HG03039 (cell line): ENCODE data around the gene NRIP1.

Source experiments
- ATAC-seq: cut with Tn5 transposase; IDR thresholded peaks from one replicate; pipeline ENCODE4 v1.9.1; 2021; ENCODE audit warnings: mild to moderate bottlenecking, moderate library complexity; ENCODE audit not compliant: unreplicated experiment

NRIP1 gene

DNA sequence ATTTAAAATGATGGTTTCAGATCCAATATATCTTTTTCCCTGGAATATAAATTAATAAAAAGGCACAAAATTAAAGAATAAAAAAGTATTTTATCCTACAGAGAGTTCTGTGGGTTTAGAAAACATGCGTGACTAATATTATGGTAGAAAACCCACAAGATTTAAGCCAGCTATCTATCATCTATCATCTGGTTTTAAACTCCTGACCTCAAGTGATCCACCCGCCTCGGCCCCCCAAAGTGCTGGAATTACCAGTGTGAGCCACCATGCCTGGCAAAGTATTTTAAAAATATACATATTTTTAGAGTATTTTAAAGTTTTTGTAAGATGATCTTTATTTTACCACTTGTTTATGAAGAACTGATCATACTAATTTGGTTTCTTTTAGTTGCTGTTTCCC, 79.5 kb downstream of the NRIP1 start:
- ATAC-seq = no peak

DNA sequence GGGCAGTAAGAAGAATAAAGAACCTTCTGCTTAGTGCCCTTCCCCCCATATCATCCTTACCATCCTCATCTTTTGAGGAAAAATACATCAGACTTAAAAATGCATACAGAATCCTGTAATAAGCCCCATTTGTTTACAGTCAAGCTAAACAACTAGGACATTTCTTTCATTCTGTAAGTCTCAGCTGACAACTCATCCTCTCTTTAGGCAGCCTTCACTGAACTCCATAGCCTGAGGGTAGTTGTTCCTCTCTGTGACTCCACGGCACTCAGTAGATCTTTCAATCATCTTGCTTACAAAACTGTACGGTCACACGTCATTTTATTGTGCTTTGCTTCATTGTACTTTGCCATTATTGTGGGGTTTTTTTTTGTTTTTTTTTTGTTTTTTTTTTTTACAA, 82.5 kb downstream of the NRIP1 start:
- ATAC-seq = no peak

DNA sequence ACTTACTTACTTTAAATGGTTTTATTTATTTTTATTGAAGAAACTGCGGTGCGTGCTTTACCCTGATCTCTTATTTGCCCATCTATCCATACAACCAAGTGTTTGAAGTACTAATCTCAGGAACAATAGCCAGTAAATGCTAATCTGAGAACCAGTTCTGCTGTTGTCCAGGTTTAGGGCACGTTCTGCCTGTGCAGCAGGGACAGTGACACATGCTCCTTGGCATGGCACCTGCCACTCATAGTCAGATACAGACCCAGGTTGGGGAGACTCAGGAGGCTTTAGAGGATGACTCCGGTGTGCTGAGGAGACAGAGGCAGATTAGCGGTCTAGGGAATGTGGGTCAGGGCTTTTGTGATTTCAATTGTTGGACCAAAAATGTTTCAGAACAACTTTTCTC, 83.6 kb downstream of the NRIP1 start:
- ATAC-seq = no peak

DNA sequence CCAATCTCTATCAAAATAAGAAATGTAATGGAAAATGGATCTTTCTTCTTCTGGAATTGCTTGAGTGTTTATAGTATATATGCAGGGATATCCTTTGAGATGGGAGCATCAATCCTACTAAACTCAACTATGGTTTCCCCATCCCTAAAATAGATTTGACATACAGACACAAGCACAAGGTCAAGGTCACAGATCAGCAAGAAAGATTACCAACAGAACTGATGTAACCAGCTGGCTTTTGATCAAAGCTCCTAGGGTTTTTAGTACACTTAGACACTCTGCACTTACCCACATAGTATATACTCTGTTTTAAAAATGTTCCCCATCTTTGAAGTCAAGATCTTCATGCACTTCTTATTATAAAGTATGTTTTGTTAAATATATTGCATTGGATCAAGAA, 85.5 kb downstream of the NRIP1 start:
- ATAC-seq = no peak

DNA sequence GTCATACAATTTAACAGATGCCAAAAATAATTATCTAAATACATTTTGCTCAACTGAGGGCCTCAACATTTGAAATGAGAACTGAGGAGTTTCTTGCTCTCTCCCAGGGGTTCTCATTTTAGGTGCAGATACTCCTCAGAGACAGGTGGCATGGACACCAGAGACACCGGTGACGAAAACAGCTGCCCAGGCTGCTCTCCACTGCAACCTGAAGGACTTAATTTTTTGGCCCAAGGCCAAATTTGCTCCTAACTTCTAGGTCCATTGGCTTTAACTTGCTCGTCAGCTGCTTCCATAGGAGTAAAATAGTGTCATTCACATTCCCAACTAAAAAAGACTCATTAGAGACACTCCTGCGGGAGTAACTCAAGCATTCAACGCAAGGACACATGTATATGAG, 87.0 kb downstream of the NRIP1 start:
- no peak for ATAC-seq

DNA sequence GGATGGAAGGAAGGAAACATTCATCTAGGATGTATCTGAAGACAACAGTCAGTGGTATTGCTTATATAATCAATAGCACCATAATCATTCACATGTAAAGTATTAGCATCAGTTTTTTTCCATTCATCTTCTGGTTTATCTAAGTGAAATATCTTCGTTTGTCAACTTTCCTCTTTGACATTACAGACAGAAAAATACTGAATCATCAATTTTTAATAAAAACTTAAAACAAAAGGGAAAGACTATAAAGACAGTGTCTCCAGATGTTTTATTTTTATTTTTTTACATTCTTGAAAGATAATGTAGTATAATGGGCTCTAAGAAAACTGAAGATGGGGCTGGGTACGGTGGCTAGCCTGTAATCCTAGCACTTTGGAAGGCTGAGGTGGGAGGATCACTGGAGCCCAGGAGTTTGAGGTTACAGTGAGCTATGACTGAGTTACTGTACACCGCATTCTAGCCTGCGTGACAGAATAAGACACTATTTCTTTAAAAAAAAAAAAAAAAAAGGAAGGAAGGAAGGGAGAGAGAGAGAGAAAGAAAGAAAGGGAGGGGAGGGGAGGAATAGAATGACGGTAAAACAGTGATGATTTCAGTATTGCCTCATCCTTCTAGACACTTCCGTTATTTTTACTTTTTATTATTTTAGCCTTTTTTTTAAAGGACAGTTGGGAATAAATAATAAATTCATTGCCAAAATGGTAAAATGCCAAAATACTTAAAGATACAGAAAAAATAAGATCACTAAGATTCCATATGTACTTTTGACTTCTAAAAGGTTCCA, 89.5 kb downstream of the NRIP1 start:
- ATAC-seq = no peak

DNA sequence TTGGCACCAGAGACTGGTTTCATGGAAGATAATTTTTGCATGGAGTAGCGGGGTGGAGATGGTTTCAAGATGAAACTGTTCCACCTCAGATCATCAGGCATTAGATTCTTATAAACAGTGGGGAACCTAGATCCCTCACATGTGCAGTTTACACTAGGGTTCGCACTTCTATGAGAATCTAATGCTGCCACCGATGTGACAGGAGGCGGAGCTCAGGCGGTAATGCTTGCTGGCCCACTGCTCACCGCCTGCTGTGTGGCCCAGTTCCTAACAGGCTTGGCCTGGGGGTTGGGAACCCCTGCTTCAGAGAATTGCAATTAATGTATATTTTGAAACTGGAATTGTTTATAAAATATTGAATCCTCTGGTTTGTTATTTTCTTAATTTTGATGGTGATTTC, 92.1 kb downstream of the NRIP1 start:
- ATAC-seq = no peak

DNA sequence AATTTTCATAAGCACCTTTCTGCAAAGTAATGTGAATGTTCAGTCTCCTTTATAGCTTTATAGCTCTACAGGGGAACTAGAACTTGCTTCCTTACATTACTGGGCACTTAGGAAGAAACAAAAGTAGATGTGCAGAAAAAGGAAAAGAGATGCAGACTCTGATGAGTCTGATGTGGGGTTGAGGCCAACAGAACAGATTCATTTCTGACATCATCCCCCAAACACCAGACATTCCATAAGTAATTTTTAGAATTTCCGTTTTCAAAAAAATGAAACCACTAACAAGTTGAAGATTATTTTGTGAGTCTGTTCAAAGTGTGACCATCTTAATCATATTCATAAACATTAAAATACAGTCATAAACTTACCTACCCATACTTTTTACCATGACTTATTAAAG, 96.0 kb downstream of the NRIP1 start:
- no peak for ATAC-seq

DNA sequence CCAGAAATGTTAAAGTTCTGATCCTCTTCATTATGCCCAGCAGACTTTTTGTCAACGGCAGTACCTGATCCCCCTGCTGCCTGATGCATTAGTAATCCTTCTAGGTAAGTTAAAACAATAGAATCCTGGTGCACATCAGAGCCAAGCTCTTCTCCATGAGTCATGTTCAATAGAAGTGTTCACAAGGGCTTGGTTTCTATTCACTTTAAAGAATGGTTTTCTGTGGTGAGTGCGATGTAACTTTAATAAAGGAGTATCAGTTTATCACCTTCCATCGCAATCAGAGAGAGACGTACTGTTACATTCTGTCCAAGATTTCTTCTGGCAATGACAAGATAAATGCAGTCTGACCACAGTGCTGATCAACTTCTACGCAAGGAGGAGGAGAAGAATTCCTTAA, 96.8 kb downstream of the NRIP1 start:
- ATAC-seq = no peak

DNA sequence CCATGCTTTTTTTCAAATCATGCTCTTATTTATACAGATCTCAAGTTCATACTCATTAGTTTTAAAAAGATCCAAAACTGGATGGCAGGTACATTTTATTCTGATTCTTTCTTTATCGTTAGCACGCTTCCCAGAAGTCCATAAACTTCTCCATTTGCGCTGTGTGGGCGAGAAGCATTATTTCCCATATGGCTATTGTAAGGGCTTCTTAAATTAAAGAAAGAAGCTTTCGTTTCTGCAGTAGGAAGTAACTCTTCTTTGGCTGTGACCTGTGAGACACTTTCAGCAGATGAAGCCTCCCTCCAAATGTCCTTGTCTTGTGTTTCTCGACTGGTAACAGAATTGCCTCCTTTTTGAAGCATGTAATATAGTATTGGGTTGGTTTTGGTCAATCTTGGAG, 100.2 kb downstream of the NRIP1 start:
- ATAC-seq = no peak

DNA sequence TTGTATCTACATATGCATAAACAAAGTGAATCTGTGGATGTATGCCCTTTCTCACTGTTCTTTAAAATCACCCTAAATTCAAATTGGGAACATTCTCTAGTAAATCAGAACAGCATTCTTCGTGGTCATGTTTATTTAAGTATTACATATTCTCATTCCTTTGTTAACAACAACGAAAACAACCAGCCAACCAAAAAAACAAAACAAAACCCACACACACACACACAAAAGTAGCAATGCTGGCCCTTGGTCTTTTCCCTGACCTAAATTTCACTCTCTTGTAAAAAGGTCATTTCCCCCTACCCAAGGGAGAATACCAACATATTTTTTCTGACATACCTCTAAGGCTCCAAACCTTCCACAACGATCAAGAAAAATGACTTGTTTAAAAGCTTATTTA, 102.6 kb downstream of the NRIP1 start:
- no peak for ATAC-seq

DNA sequence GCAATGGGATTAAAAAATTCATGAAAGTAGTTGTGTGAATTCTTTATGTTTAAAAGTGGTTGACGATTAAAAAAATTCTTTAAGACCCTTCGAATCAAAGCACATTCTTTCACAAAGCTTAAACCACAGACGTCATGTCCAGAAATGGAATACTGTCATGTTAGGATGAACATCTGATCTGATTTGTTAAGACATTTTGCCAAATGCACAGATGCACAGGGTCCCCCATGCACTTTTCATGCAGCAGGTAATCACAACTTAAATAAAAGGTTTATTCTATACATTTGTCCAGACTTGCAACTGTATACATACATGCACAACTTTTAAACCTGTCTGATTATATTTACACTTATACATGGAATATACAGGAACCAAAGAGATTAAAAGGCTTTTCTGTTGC, 103.3 kb downstream of the NRIP1 start:
- ATAC-seq = no peak

DNA sequence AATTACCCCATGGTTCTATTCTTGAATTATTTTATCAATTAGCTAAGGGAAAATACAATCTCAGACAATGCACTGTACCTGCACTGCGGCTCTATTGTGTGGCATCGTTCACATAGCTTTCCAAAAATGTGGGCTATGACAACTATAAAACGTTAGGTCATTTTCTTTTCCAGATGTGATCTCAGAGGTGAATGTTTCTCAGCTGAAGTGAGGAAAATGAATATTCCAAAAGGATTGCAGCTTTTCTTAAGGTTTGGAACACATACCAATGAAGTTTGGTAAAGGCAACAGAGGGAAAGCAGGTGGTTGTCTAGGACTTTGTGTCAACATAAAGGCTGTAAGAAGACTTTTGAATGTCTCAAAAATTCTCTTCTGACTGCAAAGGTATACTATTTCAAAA, 105.5 kb downstream of the NRIP1 start:
- no peak for ATAC-seq

DNA sequence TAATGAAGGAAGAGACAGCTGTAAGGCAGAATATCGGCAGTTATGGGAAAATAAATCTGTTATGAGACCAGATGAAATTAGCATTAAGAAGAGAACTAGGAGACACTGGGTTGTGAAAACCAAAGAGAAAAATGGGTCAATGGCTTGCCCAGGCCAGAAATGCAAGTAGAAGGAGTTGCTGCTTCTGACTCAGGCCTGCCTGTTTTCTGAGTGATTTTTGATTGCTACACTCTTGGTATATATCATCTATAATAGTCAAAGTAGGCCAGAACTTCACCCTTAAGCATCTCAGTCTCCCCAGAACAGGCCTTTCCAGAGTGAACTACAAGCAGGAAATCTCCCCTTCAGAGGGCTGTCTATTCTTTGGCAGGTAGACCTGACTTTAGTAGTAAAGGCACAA, 107.0 kb downstream of the NRIP1 start:
- no peak for ATAC-seq

DNA sequence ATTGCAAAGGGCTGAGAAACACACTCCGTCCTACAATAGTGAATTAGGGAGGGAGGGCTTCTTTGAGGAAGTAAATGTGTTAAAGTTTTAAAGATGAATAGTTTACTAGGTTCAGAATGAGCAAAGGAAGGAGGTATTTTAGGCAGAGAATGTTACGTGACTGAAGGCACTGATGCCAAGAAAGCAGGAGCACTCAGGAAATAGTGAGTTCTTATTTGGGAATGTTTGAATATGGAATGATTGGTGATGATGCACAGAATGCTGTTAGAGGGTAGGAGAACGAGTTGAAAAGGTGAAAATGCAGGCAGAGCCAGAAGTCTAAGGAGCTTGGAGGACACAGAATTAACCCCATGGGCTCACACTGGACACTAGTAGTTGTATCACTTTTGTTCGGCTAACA, 108.0 kb downstream of the NRIP1 start:
- no peak for ATAC-seq

DNA sequence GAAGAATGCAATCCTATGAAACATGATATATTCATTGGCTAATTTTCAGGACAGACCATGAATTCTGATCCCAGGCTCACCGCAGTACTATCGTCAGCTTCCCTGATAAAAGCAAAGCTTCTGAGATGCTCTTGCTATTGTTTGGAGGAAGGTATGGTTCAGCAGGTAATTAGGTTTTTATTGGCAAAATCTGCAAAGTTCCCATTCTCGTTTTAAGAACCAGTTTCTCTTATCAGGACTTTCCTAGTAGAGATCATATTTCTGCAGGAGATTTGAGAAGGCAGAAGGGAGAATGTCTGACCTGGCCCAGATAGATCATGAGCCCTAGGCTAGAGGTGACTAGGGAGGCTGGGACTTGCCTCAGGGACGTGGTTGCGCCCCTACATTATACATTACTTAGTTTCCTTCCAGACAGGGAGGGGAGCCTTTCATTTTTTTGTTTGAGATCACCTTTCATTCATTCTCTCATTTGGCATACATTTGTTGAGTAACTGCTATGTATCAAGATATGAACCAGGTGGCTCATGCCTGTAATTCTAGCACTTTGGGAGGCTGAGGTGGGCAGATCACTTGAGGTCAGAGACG, 108.8 kb downstream of the NRIP1 start:
- no peak for ATAC-seq

DNA sequence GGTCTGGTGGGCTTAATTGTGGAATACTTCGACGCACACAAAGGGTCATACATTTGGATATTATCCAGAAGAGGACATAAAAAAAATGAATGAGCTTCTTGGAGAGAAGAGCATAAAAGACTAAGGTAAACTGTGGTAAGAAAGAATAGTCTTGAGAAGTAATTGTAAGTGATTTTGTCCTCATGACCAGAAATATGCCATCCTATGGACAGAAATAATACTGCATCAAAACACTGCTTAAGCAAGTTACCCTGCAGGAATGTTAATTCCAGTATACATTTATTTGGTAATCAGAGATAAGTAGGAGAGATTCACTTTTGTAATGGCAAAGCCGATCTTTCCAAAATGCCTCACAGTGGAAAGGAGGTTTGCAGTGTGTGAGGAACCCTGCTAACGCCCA, 111.9 kb downstream of the NRIP1 start:
- no peak for ATAC-seq

DNA sequence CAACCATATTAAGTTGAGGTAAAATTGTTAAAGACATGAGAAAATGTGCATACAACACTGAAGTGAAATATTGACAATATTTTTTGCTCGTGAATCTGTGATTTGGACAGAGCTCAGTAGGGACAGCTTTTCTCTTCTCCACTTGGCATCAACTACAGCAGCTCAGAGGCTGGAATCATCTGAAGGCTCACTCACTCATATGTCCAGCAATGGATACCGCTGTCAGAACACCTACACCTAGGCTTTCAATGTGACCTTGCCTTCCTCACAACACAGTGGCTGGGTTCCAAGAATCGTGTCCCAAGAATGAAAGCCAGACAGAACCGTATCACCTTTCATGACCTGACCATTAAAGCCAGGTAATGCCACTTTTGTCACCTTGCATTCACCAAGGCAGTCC, 115.2 kb downstream of the NRIP1 start:
- ATAC-seq = no peak

DNA sequence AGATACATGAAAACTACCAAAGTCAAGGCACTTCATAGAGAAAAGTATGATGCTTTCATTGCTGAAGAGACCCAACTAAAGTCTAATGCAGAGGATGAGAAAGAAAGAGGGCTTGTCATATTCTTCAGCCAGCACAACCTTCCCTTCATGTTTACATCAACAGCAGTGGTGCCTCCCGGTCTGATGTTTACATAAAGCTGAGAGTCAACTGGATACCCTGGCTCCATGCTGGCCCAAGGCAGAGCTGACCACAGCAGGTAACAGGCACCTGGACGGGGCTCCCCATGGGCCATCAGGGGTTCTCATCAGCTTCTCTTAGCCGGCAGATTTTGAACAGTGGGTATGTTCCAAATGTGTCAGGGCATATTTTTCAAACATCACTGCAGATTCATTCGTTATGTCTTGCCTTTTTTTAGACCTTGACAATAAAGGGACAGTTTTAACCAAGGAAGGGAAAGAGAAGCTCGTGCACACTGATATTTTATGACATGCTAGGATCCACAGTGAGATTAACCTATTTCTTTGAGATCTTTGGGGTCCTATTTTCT, 117.1 kb downstream of the NRIP1 start:
- ATAC-seq = no peak

DNA sequence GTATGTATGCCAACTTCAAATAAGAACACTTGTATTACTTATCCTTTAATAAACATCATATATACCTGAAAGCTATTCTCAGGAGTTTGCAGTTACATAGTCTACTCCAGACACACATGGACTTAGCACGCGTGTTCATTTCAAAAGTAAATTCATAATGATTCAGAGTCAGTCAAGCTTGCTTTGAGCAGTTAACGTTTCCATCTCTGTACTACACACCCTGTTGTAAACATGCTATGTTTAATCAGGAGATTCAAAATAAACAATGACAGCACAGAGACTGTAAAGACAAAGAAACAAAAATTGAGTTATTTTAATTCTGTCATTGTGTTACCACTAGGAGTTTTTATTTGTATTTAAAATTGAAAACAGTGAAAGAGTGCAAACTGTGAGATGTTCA, 119.6 kb downstream of the NRIP1 start:
- ATAC-seq = no peak

DNA sequence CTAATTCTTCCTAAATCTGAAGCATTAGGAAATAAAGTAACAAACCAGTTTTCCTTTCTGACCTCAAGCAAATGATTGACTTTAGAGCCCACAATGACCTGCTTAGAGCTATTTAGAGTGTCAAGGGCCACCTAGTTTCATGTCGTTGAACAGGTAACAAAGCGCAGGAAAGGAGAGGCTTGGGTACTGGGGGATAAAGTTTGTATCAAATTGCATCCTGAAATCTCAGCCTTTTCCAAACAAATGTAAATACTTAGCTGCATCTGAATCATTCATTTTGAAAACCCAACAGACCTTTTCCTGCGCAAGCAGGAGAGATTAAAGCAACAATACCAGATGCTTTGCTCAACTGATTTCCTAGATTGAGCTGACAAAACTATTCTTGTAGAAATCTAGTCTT, 121.2 kb downstream of the NRIP1 start:
- ATAC-seq = no peak

DNA sequence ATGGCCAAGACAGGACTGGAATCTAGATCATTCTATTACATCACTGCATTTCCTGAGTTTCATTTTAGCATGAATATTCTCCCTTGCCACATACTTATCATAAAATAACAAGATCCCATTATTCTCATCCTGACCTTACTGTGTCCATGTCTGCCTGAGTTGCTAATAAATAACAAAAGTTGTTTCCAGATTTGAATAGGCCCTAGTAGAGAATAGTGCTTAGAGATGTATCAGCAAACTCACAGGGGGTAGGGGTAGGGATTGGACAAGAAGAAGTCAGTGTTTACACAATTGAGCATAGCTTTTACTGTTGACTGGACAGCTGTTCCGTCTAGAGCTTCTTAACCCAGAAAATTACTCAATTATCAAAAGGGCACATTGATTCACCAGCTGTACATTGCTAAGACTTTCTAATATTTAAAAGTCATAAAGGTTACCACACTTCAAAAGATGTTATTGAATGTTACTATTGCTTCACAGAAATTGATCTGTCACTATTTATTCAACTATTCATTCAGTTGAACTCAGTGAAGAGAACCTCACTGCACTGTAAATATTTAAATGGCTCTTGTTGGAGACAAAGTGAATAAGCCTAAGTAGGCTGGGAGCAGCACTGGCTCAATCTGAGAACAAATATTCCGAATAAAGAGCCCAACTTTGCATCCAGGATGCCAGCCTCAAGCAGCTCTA, 121.9 kb downstream of the NRIP1 start:
- ATAC-seq = no peak
